Pancreas (tissue), 10 donors: ENCODE measurements around the gene HNRNPA0. TPM values are rescaled to one million over a fixed set of nuclear protein-coding genes. Genes with fewer than 3 reads are reported as not detected.

ENCODE experiments used
- ATAC-seq, 4 donors: fragments of 200-7000 bp; cut with Tn5 transposase; one replicate each; pipeline versions ENCODE4 v1.8.0 to v1.9.1; 2020; ENCODE audit warnings: mild to moderate bottlenecking in 4 of 4, moderate library complexity in 4 of 4
- DNase-seq, 6 donors: peaks; one replicate each; pipeline ENCODE4 v3.0.0-alpha.2; 2020
- FAIRE-seq: peaks from 2 replicates; lab custom pipeline; 2012; peaks lifted over from hg19 to GRCh38; lab: Jason Lieb, UNC
- H3K27ac ChIP-seq, 4 donors: fragments of 200-600 bp; sonication (generic); 1 replicate in 3 of 4; 2 replicates in 1 of 4; pipeline versions ENCODE4 v1.5.0 to v1.8.0; 2020
- H3K27me3 ChIP-seq, 4 donors: fragments of 200-600 bp; one replicate each; pipeline ENCODE4 v1.8.0; 2021
- H3K36me3 ChIP-seq, 3 donors: fragments of 200-600 bp; sonication (generic) in 1 of 3; one replicate each; pipeline versions ENCODE4 v1.5.0 to v1.8.0; 2020 to 2021
- H3K4me1 ChIP-seq, 3 donors: fragments of 200-600 bp; one replicate each; pipeline ENCODE4 v1.8.0; 2021
- H3K4me3 ChIP-seq, 4 donors: fragments of 200-600 bp; sonication (generic) in 2 of 4; one replicate each; pipeline versions ENCODE4 v1.5.0 to v1.8.0; 2020 to 2021
- H3K9me3 ChIP-seq, 4 donors: fragments of 200-600 bp; one replicate each; pipeline ENCODE4 v1.8.0; 2021
- WGBS, 2 donors: extraction: QIAGEN DNeasy Blood & Tissue Kit; methylation state at CpG; one replicate each; pipeline ENCODE4 v1.1.7; 2013; 5-methylcytosine and 5-hydroxymethylcytosine counted together
- intact Hi-C, 3 donors: fragments of 100-400 bp; cut with DNase I; formaldehyde crosslinking; loops; one replicate each; pipeline versions ENCODE4 v1.11.1 to v1.14.2; 2022
- polyA plus RNA-seq, 2 donors: library from polyadenylated mRNA; stranded (reverse); fragments of 200-250 nt; gene quantifications; one replicate each; pipeline ENCODE4 v1.2.3, GENCODE V29; 2013
- total RNA-seq, 6 donors: library from RNA; stranded (reverse); fragmentation: NEBNext Ultra II Directional in 4 of 6; extraction: Animal tissue kit (Norgen Biotek cat#: 25700) in 4 of 6; gene quantifications; one replicate each; pipeline versions ENCODE4 v1.2.1 to v1.2.4, GENCODE V29; 2021 to 2023
- TF ChIP-seq, protein P1 (sequence below), 4 donors: fragments of 200-600 bp; sonication (generic) in 3 of 4; IDR thresholded peaks; one replicate each; pipeline versions ENCODE4 v1.5.0 to v1.8.0; 2021; ENCODE audit warnings: antibody characterized with exemption in 4 of 4
- donor health status: healthy with polysubstance abuse.
- donor health status: DM: no; HTN: no; CAD: no; lungs with moderate emphysema.
- donor health status: DM: no; HTN: no; CAD: no.
- donor health status: control.
- donor health status: control.
- donor health status: Bipolar disorder and iron deficiency.
- donor health status: DM: yes; HTN: yes; CAD: no.
- donor health status: DM: no; HTN: no; CAD: no.
- donor health status: DM: no; HTN: no; CAD: no.
- donor health status: DM: yes; HTN: yes; CAD: no.

HNRNPA0 gene
- total and polyA plus RNA-seq, 8 donors: 8.0 to 14.1 (median 12.2) TPM

DNA sequence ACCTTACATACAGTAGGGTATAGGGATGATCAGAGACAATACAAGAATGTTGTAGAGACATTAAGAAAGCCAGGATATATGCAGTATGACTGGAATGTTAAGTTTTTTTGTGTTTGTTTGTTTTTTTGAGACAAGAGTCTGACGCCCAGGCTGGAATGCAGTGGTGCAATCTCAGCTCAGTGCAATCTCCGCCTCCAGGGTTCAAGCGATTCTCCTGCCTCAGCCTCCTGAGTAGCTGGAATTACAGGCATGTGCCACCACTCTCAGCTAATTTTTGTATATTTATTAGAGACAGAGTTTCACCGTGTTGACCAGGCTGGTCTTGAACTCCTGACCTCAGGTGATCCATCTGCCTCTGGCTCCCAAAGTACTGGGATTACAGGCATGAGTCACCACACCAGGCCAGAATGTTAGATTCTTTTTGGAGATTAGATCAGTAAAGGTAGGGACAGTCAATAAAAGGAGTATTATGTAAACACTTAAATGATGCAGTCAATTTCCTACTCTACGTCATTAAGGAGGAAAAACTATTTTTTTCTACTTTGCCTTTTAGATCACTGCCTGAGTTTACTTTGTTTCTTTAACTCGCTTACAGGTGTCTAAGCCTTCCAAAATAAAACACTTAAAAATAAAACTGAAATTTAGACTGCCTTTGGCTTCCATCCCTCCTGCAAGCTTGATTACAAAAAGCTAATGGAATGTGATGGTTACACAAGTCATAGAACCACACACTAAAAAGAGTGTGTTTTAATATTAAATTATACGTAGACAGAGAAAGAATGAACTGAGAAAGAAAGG, 6.8 kb upstream of the HNRNPA0 start:
- DNase-seq: no peak
- Histone ChIP-seq H3K9me3 (no peaks in the 10 kb centered on the region), H3K4me1 (no peaks in the 10 kb centered on the region), H3K27ac (no peak overlapping the region), H3K36me3 (no peaks in the 10 kb centered on the region), H3K4me3 (no peak overlapping the region), H3K27me3 (no peaks in the 10 kb centered on the region)
- intact Hi-C loops: no loop called here
- TF ChIP-seq, protein P1, sequence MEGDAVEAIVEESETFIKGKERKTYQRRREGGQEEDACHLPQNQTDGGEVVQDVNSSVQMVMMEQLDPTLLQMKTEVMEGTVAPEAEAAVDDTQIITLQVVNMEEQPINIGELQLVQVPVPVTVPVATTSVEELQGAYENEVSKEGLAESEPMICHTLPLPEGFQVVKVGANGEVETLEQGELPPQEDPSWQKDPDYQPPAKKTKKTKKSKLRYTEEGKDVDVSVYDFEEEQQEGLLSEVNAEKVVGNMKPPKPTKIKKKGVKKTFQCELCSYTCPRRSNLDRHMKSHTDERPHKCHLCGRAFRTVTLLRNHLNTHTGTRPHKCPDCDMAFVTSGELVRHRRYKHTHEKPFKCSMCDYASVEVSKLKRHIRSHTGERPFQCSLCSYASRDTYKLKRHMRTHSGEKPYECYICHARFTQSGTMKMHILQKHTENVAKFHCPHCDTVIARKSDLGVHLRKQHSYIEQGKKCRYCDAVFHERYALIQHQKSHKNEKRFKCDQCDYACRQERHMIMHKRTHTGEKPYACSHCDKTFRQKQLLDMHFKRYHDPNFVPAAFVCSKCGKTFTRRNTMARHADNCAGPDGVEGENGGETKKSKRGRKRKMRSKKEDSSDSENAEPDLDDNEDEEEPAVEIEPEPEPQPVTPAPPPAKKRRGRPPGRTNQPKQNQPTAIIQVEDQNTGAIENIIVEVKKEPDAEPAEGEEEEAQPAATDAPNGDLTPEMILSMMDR (IDR thresholded peaks at IDR 0.05): no peak
- 73 to 85% methylated on average over 7 of the region's 7 CpGs for WGBS, 2 donors
- no peak for FAIRE-seq
- no peak for ATAC-seq

DNA sequence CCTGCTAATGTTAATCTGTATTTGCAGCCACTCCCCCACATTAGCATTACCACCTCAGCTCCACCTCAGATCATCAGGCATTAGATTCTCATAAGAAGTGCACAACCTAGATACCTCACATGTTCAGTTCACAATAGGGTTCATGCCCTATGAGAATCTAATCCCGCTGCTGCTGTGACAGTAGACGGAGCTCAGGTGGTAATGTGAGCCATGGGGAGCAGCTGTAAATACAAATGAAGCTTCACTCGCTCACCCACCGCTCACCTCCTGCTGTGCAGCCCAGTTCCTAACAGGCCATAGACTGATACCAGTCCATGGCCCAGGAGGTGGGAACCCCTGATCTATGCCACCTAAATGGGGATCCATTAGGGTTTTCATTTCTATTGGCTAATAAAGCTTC, 6.1 kb upstream of the HNRNPA0 start:
- TF ChIP-seq, protein P1 (IDR thresholded peaks at IDR 0.05): no peak
- H3K9me3 ChIP-seq: no peaks in the 10 kb centered on the region
- WGBS, 2 donors: 96% methylated on average over 4 of the region's 4 CpGs
- no peak overlapping the region for H3K4me3 ChIP-seq
- no peaks in the 10 kb centered on the region for H3K36me3 ChIP-seq
- H3K27ac ChIP-seq: no peak overlapping the region
- no peak for DNase-seq
- no peaks in the 10 kb centered on the region for H3K27me3 ChIP-seq
- no peak for ATAC-seq
- no peaks in the 10 kb centered on the region for H3K4me1 ChIP-seq
- FAIRE-seq: no peak
- intact Hi-C loops: no loop called here

DNA sequence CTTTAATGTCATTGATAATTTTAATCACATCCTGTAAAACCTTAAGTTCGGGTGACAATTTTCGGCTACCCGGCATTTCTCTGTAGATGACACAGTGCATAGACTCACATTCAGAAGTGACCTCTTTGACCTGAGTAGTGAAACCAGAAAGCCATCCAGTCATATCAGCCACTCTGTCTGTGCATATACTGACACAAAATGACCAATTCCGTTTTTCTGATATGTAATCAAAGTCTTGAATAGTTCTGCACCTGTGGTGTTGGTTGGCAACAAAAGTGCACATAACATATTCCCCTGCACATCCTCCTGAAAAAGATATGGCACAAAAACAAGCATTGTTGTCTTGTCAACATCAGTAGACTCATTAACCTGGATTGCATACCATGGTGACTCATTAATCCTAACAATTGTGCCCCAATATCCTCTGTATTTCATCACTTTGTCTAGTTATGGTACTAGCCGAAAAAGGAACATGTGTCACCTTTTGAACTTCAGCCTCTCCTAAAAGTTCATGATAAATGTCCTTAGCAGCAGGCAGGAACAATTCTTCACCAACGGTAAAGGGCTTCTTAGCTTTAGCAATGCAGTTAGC, 4.6 kb upstream of the HNRNPA0 start:
- H3K27me3 ChIP-seq: no peaks in the 10 kb centered on the region
- FAIRE-seq (no peak), ATAC-seq (no peak), DNase-seq (no peak)
- H3K4me3 ChIP-seq: no peak overlapping the region
- no peaks in the 10 kb centered on the region for H3K9me3 ChIP-seq
- intact Hi-C loops: no loop called here
- no peak overlapping the region for H3K27ac ChIP-seq
- no peaks in the 10 kb centered on the region for H3K36me3 ChIP-seq
- H3K4me1 ChIP-seq: no peaks in the 10 kb centered on the region
- TF ChIP-seq, protein P1 (IDR thresholded peaks at IDR 0.05): no peak
- 44 to 49% methylated on average over 6 of the region's 6 CpGs for WGBS, 2 donors

DNA sequence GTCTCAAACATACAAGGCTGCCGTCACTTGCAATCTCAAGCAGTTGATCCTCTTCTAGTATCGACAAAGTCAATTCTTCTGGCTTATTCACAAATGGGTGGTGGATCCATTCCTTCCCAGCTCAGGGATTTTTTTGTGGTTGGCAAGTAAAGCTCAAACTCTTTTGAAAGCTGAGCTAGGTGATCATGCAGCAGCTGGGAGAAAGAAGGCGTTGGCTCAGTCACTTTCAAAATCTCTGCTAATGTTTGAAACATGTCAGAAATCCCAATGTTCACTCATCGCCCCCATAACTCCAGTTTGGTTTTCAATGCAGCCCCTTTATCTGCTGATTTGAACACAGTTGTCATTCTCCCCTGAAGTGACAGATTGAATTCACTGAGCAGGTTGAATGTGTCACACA, 4.0 kb upstream of the HNRNPA0 start:
- no peak for DNase-seq
- no peak for ATAC-seq
- Histone ChIP-seq H3K9me3 (no peaks in the 10 kb centered on the region), H3K27ac (no peak overlapping the region), H3K4me1 (no peaks in the 10 kb centered on the region), H3K36me3 (no peaks in the 10 kb centered on the region), H3K27me3 (no peaks in the 10 kb centered on the region), H3K4me3 (no peak overlapping the region)
- no peak for FAIRE-seq
- 78 to 80% methylated on average over 4 of the region's 4 CpGs for WGBS, 2 donors
- TF ChIP-seq, protein P1 (IDR thresholded peaks at IDR 0.05): no peak
- intact Hi-C loops: no loop called here

DNA sequence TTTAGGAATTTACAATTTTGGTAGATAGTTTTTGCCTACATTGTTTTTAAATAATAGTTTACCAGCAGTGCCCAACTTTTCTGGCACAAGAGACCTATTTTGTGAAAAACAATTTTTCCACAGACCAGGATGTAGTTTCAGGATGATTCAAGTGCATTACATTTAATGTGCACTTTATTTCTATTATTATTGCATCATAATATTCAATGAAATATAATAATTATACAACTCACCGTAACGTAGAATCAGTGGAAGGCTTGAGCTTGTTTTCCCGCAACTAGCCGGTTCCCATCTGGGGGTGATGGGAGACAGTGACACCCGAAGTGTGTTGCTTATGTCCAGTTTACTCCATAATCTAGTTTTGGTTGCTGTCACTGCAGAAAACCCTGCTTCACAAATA, 3.5 kb upstream of the HNRNPA0 start:
- Histone ChIP-seq H3K4me3 (no peak overlapping the region), H3K9me3 (no peaks in the 10 kb centered on the region), H3K4me1 (no peaks in the 10 kb centered on the region), H3K27ac (no peak overlapping the region), H3K27me3 (no peaks in the 10 kb centered on the region), H3K36me3 (no peaks in the 10 kb centered on the region)
- no peak for FAIRE-seq
- ATAC-seq: no peak
- TF ChIP-seq, protein P1 (IDR thresholded peaks at IDR 0.05): no peak
- DNase-seq: no peak
- intact Hi-C loops: no loop called here
- WGBS, 2 donors: 85 to 87% methylated on average over 5 of the region's 5 CpGs
